Activated naive CD8-positive, alpha-beta T cell treated with anti-CD3 and anti-CD28 coated beads, Interleukin-2, amount 50 U/mL, for 16 hours (primary cell): ENCODE results near the gene RGS9.
"Not testable (repeated sequence)": the region's sequence is repeated elsewhere in the genome, so short reads cannot be mapped to it uniquely, and the experiment has no call there.

Source experiments
- DNase-seq: peaks from one replicate; pipeline ENCODE4 v3.0.0-alpha.2; 2020; ENCODE audit warnings: low read depth, low spot score

The RGS9 gene

GRCh38 chr17:65183736-65184135 lies 46.6 kb downstream of the RGS9 start:
- no peak for DNase-seq

GRCh38 chr17:65184235-65184959 lies 47.2 kb downstream of the RGS9 start:
- no peak for DNase-seq

GRCh38 chr17:65185062-65185461 lies 47.9 kb downstream of the RGS9 start:
- no peak for DNase-seq

GRCh38 chr17:65185668-65186382 lies 48.7 kb downstream of the RGS9 start:
- no peak for DNase-seq

GRCh38 chr17:65190467-65191097 lies 53.4 kb downstream of the RGS9 start:
- no peak for DNase-seq

GRCh38 chr17:65191811-65192740 lies 54.9 kb downstream of the RGS9 start:
- DNase-seq, result no peak

- no peak for DNase-seq
Measured at GRCh38 chr17:65193305-65193704, 56.1 kb downstream of the RGS9 start.

GRCh38 chr17:65193716-65194293 lies 56.6 kb downstream of the RGS9 start:
- no peak for DNase-seq

- DNase-seq, result no peak
Measured at GRCh38 chr17:65194670-65195334, 57.6 kb downstream of the RGS9 start.

GRCh38 chr17:65195716-65196115 lies 58.5 kb downstream of the RGS9 start:
- no peak for DNase-seq

- DNase-seq, result no peak
Measured at GRCh38 chr17:65196617-65197016, 59.4 kb downstream of the RGS9 start.

- DNase-seq, result no peak
Measured at GRCh38 chr17:65197201-65197600, 60.0 kb downstream of the RGS9 start.

- no peak for DNase-seq
Measured at GRCh38 chr17:65198653-65199382, 61.6 kb downstream of the RGS9 start.

- DNase-seq, result no peak
Measured at GRCh38 chr17:65201331-65201730, 64.2 kb downstream of the RGS9 start.

- DNase-seq, result no peak
Measured at GRCh38 chr17:65202844-65203571, 65.8 kb downstream of the RGS9 start.

- no peak for DNase-seq
Measured at GRCh38 chr17:65204001-65204400, 66.8 kb downstream of the RGS9 start.

- DNase-seq, result no peak
Measured at GRCh38 chr17:65205655-65206054, 68.5 kb downstream of the RGS9 start.

GRCh38 chr17:65207448-65207847 lies 70.3 kb downstream of the RGS9 start:
- DNase-seq, result not testable (repeated sequence)

- DNase-seq, result no peak
Measured at GRCh38 chr17:65208717-65209116, 71.5 kb downstream of the RGS9 start.
